Parathyroid adenoma (tissue), 2 donors: Measurements from ENCODE around the gene PLEKHA7.

Source experiments
- H2AFZ ChIP-seq: fragments of 300-600 bp; sonication (generic); one replicate; pipeline ENCODE4 v1.7.0; 2017; ENCODE audit warnings: antibody characterized with exemption, mild to moderate bottlenecking
- H3K27ac ChIP-seq: fragments of 300-600 bp; sonication (generic); one replicate; pipeline ENCODE4 v1.7.0; 2017
- H3K27me3 ChIP-seq: fragments of 300-600 bp; sonication (generic); one replicate; pipeline ENCODE4 v1.7.0; 2017; ENCODE audit warnings: low read length; ENCODE audit not compliant: control insufficient read depth, insufficient read depth
- H3K36me3 ChIP-seq: fragments of 300-600 bp; sonication (generic); one replicate; pipeline ENCODE4 v1.7.0; 2017; ENCODE audit warnings: low read length; ENCODE audit not compliant: control insufficient read depth, insufficient read depth
- H3K4me1 ChIP-seq: fragments of 300-600 bp; sonication (generic); one replicate; pipeline ENCODE4 v1.7.0; 2017; ENCODE audit warnings: control low read depth
- H3K4me2 ChIP-seq: fragments of 300-600 bp; sonication (generic); one replicate; pipeline ENCODE4 v1.7.0; 2017; ENCODE audit warnings: low read length
- H3K4me3 ChIP-seq: fragments of 300-600 bp; sonication (generic); one replicate; pipeline ENCODE4 v1.7.0; 2017; ENCODE audit warnings: low read depth, low read length
- H3K79me2 ChIP-seq: fragments of 300-600 bp; sonication (generic); one replicate; pipeline ENCODE4 v1.7.0; 2017; ENCODE audit warnings: control low read depth
- H3K9ac ChIP-seq: fragments of 300-600 bp; sonication (generic); one replicate; pipeline ENCODE4 v1.7.0; 2017; ENCODE audit warnings: mild to moderate bottlenecking
- H3K9me3 ChIP-seq: fragments of 300-600 bp; sonication (generic); one replicate; pipeline ENCODE4 v1.7.0; 2017; ENCODE audit warnings: low read length; ENCODE audit not compliant: control insufficient read depth
- CTCF ChIP-seq: fragments of 300-600 bp; sonication (generic); IDR thresholded peaks from one replicate; pipeline ENCODE4 v1.7.0; 2017; ENCODE audit warnings: antibody characterized with exemption, mild to moderate bottlenecking
- donor health status: primary hyperparathyroidism.

Gene PLEKHA7

GRCh38 chr11:16806791-16807190 lies 207.4 kb downstream of the PLEKHA7 start:
- Histone ChIP-seq H3K4me3 (no peak overlapping the region), H3K4me2 (no peak overlapping the region), H3K36me3 (no peaks in the 10 kb centered on the region), H3K4me1 (peaks cover 5% of the 10 kb centered on the region), H3K27ac (no peak overlapping the region), H2AFZ (no peak overlapping the region), H3K27me3 (no peaks in the 10 kb centered on the region), H3K9ac (no peak overlapping the region), H3K9me3 (no peaks in the 10 kb centered on the region), H3K79me2 (no peaks in the 10 kb centered on the region)
- no peak for TF ChIP-seq CTCF

GRCh38 chr11:16805938-16806337 lies 208.3 kb downstream of the PLEKHA7 start:
- no peak overlapping the region for H3K27ac ChIP-seq
- H3K4me1 ChIP-seq, result peaks cover 5% of the 10 kb centered on the region
- H3K27me3 ChIP-seq, result no peaks in the 10 kb centered on the region
- H3K36me3 ChIP-seq, result no peaks in the 10 kb centered on the region
- no peak overlapping the region for H3K9ac ChIP-seq
- H2AFZ ChIP-seq, result no peak overlapping the region
- no peaks in the 10 kb centered on the region for H3K9me3 ChIP-seq
- H3K79me2 ChIP-seq, result no peaks in the 10 kb centered on the region
- H3K4me3 ChIP-seq, result no peak overlapping the region
- no peak for TF ChIP-seq CTCF
- H3K4me2 ChIP-seq, result no peak overlapping the region

DNA sequence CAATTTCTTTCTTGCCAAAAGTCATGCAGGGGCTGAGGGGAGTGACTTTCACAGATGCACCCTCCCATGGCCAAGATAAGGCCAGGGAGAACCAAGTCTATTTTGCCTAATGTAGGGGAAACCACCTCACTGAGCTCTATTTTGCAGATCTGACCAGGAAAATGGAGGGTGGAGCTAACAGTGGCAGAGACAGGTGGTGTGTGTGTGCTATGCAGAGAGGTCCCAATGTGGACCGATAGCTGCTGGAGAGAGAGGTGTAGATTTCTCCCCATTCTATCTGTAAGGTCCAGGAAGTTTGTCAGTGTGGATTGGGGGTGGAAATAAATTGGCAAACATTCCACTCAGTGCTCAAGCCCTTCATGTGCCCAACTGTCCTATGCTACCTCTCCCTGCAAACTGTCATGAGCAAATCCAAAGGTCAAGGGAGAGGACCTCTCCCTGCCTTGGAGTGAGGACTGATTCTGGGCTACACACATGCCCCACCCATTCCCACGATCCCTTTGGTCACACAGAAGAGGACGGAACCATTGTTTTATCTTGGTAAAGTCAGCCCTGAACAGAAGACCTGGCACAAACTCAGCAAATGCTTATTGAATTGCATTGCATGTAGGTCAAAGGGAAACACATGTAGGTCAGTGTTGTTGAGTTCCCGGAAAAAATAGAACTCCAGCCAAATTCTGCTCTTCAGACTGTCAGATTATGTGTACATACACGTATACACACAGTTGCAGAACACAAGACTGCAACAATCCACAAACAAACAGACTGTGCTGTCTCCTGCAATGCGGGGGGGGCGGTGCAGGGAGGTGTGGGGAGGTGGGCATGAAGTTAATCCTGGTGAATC lies 209.9 kb downstream of the PLEKHA7 start:
- Histone ChIP-seq H3K4me2 (no peak overlapping the region), H2AFZ (no peak overlapping the region), H3K4me1 (peaks cover 5% of the 10 kb centered on the region), H3K27me3 (no peaks in the 10 kb centered on the region), H3K36me3 (no peaks in the 10 kb centered on the region), H3K9me3 (no peaks in the 10 kb centered on the region), H3K9ac (no peak overlapping the region), H3K4me3 (no peak overlapping the region), H3K79me2 (no peaks in the 10 kb centered on the region), H3K27ac (no peak overlapping the region)
- no peak for TF ChIP-seq CTCF

DNA sequence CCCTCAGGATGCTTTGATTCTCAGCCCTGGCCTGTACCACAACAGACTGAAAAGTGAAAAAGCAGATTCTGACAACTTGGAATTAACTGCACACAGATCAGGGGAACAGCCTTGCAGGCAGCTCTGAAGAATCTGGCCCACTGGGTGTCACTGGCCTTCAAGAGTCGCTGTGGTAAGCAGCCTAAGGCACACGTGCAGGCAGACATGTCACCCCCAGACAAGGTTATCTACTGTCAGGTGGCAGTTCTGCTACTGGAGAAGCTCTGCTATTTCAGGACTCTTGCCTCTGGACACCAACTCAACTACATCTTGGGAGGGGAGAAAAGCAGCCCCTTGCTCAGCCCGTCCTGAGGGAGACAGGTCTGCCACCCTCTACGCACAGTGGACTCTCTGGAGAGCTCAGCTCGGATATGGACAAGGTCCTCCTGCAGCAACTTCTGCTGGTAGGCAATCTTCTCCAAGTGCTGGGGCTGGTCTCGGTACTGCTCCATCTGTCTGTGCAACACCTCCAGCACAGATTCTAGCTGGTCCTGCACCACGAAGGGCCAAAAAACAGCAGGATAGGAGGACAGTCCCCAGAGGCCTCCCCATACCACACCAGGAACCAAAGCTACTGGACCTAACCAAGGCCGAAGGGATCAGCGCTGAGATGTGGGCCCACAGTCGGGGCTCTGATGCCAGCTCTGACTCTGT lies 212.8 kb downstream of the PLEKHA7 start:
- Histone ChIP-seq H3K9ac (no peak overlapping the region), H3K4me3 (no peak overlapping the region), H3K36me3 (no peaks in the 10 kb centered on the region), H3K79me2 (no peaks in the 10 kb centered on the region), H3K9me3 (no peaks in the 10 kb centered on the region), H3K27ac (no peak overlapping the region), H3K27me3 (no peaks in the 10 kb centered on the region), H3K4me1 (peaks cover 3% of the 10 kb centered on the region), H2AFZ (no peak overlapping the region), H3K4me2 (no peak overlapping the region)
- no peak for TF ChIP-seq CTCF
